K562 (cell line): ENCODE measurements around the gene MARK3. TPM values are rescaled to one million over a fixed set of nuclear protein-coding genes. Genes with fewer than 3 reads are reported as not detected.

Experiments
- BCOR ChIP-seq: fragments of 450-650 bp; IDR thresholded peaks from 2 replicates; pipeline ENCODE4 v1.6.1; 2016
- GTF2A2 ChIP-seq: IDR thresholded peaks from 2 replicates; pipeline ENCODE4 v1.6.1; 2016; ENCODE audit warnings: mild to moderate bottlenecking, missing genetic modification characterization, missing compliant biosample characterization
- GTF2F1 ChIP-seq: IDR thresholded peaks from 2 replicates; pipeline ENCODE4 v1.6.1; 2011; ENCODE audit warnings: low read depth, low read length, improper control_type of control experiment
- PRPF4 ChIP-seq: fragments of 200-400 bp; formaldehyde crosslinking; IDR thresholded peaks from one replicate; pipeline ENCODE4 v1.6.1; 2017; ENCODE audit warnings: low read length, low read depth, mild to moderate bottlenecking; ENCODE audit not compliant: insufficient read depth, poor library complexity, severe bottlenecking
- SP2 ChIP-seq: IDR thresholded peaks from 2 replicates; pipeline ENCODE4 v1.6.1; 2011; ENCODE audit warnings: mild to moderate bottlenecking, low read depth, low read length, moderate library complexity; ENCODE audit not compliant: poor library complexity, severe bottlenecking; ENCODE audit errors: extremely low read depth
- STAT5B ChIP-seq: fragments of 250-450 bp; sonication (Bioruptor Pico); IDR thresholded peaks from 2 replicates; pipeline ENCODE4 v1.8.0; 2021; ENCODE audit warnings: mild to moderate bottlenecking, inconsistent platforms
- TAF1 ChIP-seq: IDR thresholded peaks from 2 replicates; pipeline ENCODE4 v1.6.1; 2011; ENCODE audit warnings: mild to moderate bottlenecking, low read length, moderate library complexity; ENCODE audit not compliant: insufficient read depth, control insufficient read depth, severe bottlenecking; ENCODE audit errors: extremely low read depth
- ZNF280A ChIP-seq: fragments of 450-650 bp; IDR thresholded peaks from 2 replicates; pipeline ENCODE4 v1.6.1; 2018; ENCODE audit warnings: mild to moderate bottlenecking, low read depth; ENCODE audit not compliant: partially characterized antibody
- polyA plus RNA-seq, 8 experiments: library from polyadenylated mRNA; depleted of rRNA in 4 of 8; stranded (reverse) in 5 of 8; unstranded in 3 of 8; fragments of >200 nt; fragmentation: Nextera tagmentation in 2 of 8; fragmentation: Illumina TruSeq in 1 of 8; extraction: Ambion mirVana in 2 of 8; extraction: Trizol in 1 of 8; gene quantifications; 2 replicates each; pipeline versions ENCODE4 v1.2.1 to v1.2.3, GENCODE V29; 2011 to 2014; ENCODE audit warnings: inconsistent platforms in 1 of 8, missing spikeins in 1 of 8
- total RNA-seq, 7 experiments: library from RNA; depleted of rRNA in 6 of 7; stranded (reverse); fragments of >200 nt in 6 of 7; fragmentation: Illumina TruSeq in 2 of 7; extraction: Trizol in 2 of 7; gene quantifications; 2 replicates each; pipeline versions ENCODE4 v1.2.1 to v1.2.3, GENCODE V29; 2011 to 2021; ENCODE audit warnings: low replicate concordance in 1 of 7
- TF ChIP-seq, protein P1 (sequence below): fragments of 450-650 bp; IDR thresholded peaks from 2 replicates; pipeline ENCODE4 v1.6.1; 2018; ENCODE audit not compliant: partially characterized antibody

MARK3 gene
- total and polyA plus RNA-seq, 9 of the 15 experiments (the other 6 are each of a cell fraction or from before 2014, with no cell fraction given), result 10.1 to 68.7 (median 56.3) TPM

- no peak for TF ChIP-seq SP2
- peak; percentile 74 for TF ChIP-seq PRPF4
- TF ChIP-seq GTF2A2 (tag), result peak; percentile 22; the same call in 1 of the 2 replicates
- TF ChIP-seq GTF2F1, result peak; percentile 71; the same call in 1 of the 2 replicates
- peak; percentile 94 for TF ChIP-seq TAF1
- TF ChIP-seq ZNF280A, result no peak
- TF ChIP-seq STAT5B, result no peak
- no peak for TF ChIP-seq BCOR
- TF ChIP-seq, protein P1, sequence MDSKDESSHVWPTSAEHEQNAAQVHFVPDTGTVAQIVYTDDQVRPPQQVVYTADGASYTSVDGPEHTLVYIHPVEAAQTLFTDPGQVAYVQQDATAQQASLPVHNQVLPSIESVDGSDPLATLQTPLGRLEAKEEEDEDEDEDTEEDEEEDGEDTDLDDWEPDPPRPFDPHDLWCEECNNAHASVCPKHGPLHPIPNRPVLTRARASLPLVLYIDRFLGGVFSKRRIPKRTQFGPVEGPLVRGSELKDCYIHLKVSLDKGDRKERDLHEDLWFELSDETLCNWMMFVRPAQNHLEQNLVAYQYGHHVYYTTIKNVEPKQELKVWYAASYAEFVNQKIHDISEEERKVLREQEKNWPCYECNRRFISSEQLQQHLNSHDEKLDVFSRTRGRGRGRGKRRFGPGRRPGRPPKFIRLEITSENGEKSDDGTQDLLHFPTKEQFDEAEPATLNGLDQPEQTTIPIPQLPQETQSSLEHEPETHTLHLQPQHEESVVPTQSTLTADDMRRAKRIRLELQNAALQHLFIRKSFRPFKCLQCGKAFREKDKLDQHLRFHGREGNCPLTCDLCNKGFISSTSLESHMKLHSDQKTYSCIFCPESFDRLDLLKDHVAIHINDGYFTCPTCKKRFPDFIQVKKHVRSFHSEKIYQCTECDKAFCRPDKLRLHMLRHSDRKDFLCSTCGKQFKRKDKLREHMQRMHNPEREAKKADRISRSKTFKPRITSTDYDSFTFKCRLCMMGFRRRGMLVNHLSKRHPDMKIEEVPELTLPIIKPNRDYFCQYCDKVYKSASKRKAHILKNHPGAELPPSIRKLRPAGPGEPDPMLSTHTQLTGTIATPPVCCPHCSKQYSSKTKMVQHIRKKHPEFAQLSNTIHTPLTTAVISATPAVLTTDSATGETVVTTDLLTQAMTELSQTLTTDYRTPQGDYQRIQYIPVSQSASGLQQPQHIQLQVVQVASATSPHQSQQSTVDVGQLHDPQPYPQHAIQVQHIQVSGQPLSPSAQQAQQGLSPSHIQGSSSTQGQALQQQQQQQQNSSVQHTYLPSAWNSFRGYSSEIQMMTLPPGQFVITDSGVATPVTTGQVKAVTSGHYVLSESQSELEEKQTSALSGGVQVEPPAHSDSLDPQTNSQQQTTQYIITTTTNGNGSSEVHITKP, result no peak
- TF ChIP-seq, all 486 proteins: peak for 29
These were observed 137.7 kb downstream of the MARK3 start, which contains the start of gene CKB (continued) for GRCh38 chr14:103522649-103523574.
